NB4 (cell line): Measurements from ENCODE around the gene ALPP.
"Not testable (repeated sequence)": the region's sequence is repeated elsewhere in the genome, so short reads cannot be mapped to it uniquely, and the experiment has no call there.

Experiments used
- MYC ChIP-seq: IDR thresholded peaks from 2 replicates; pipeline ENCODE4 v1.6.1; 2011; ENCODE audit warnings: low read depth, low read length
- POLR2A ChIP-seq: IDR thresholded peaks from 2 replicates; pipeline ENCODE4 v1.6.1; 2011; ENCODE audit warnings: mild to moderate bottlenecking; ENCODE audit not compliant: insufficient read length; ENCODE audit errors: extremely low read depth
- TF ChIP-seq, protein P1 (sequence below): IDR thresholded peaks from 2 replicates; pipeline ENCODE4 v1.6.1; 2011; ENCODE audit warnings: low read depth, low read length
- TF ChIP-seq, protein P2 (sequence below): IDR thresholded peaks from one replicate; pipeline ENCODE4 v1.5.1; 2012; ENCODE audit warnings: low read depth, low read length

DNA sequence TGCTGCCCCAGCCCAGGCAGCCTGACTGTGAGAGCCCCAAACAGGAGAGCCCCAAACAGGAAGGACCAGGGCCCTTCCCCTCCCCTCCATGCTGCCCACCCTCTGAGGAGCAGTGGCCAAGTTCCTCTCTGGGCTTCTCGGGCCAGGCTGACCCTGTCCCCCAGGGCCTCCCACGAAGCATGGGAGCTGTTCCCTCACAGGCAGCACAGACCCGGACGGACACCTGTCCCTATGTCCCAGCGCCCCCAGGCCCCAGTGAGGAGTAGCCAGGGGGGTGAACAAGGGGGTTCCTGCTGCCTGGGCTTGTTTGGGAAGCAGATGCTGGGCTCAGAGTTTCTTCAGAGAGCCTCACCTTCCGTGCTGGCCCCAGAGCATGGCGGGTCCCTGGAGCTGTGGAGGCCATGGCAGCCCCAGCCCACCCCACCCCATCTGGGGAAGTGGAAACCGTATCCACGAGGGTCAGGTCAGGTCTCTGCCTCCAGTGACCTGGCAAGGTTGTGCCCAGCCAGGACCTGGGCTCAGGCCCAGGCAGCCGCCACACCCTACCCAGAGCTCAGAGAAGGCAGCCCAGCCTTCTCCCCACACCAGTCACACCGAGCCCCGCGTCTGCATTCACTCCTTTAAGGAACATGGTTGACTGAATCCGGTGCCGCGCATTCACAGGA lies 40.3 kb upstream of the ALPP start:
- not testable (repeated sequence) for TF ChIP-seq POLR2A, MYC
- TF ChIP-seq, protein P1, sequence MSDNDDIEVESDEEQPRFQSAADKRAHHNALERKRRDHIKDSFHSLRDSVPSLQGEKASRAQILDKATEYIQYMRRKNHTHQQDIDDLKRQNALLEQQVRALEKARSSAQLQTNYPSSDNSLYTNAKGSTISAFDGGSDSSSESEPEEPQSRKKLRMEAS = not testable (repeated sequence)
- TF ChIP-seq, protein P2, sequence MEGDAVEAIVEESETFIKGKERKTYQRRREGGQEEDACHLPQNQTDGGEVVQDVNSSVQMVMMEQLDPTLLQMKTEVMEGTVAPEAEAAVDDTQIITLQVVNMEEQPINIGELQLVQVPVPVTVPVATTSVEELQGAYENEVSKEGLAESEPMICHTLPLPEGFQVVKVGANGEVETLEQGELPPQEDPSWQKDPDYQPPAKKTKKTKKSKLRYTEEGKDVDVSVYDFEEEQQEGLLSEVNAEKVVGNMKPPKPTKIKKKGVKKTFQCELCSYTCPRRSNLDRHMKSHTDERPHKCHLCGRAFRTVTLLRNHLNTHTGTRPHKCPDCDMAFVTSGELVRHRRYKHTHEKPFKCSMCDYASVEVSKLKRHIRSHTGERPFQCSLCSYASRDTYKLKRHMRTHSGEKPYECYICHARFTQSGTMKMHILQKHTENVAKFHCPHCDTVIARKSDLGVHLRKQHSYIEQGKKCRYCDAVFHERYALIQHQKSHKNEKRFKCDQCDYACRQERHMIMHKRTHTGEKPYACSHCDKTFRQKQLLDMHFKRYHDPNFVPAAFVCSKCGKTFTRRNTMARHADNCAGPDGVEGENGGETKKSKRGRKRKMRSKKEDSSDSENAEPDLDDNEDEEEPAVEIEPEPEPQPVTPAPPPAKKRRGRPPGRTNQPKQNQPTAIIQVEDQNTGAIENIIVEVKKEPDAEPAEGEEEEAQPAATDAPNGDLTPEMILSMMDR = not testable (repeated sequence)
